UCSD-AML1 (cell line): ENCODE measurements around the gene ATP6V1A.

Experiments
- DNase-seq: peaks from one replicate; lab custom pipeline; 2025; ENCODE audit not compliant: unreplicated experiment; lab: John Stamatoyannopoulos, UW

The ATP6V1A gene

GRCh38 chr3:113746548-113747282 is at the start of gene ATP6V1A:
TSS of gene ATP6V1A (plus strand) at chr3:113747035. CDS start at chr3:113778754, 31,719 bp downstream.
- DNase-seq, result peak; percentile 85

- no peak for DNase-seq
Observed at GRCh38 chr3:113697500-113698090, 49.2 kb upstream of the ATP6V1A start.

GRCh38 chr3:113698213-113698742 is 48.6 kb upstream of the ATP6V1A start:
- DNase-seq, result no peak

- DNase-seq, result no peak
Observed at GRCh38 chr3:113698956-113699355, 47.9 kb upstream of the ATP6V1A start.

- no peak for DNase-seq
Observed at GRCh38 chr3:113707835-113708234, 39.0 kb upstream of the ATP6V1A start.

GRCh38 chr3:113712129-113712528 is 34.7 kb upstream of the ATP6V1A start:
- DNase-seq, result no peak

GRCh38 chr3:113714702-113715101 is 32.1 kb upstream of the ATP6V1A start:
- DNase-seq, result no peak

- no peak for DNase-seq
Observed at GRCh38 chr3:113717308-113717707, 29.5 kb upstream of the ATP6V1A start.

GRCh38 chr3:113717818-113718217 is 29.0 kb upstream of the ATP6V1A start:
- no peak for DNase-seq

GRCh38 chr3:113719294-113719693 is 27.5 kb upstream of the ATP6V1A start:
- DNase-seq, result no peak

- no peak for DNase-seq
Observed at GRCh38 chr3:113719758-113720157, 27.1 kb upstream of the ATP6V1A start.

- no peak for DNase-seq
Observed at GRCh38 chr3:113721636-113722035, 25.2 kb upstream of the ATP6V1A start.

- no peak for DNase-seq
Observed at GRCh38 chr3:113728661-113729060, 18.2 kb upstream of the ATP6V1A start.

GRCh38 chr3:113730550-113730949 is 16.3 kb upstream of the ATP6V1A start:
- no peak for DNase-seq

- DNase-seq, result no peak
Observed at GRCh38 chr3:113731694-113732093, 15.1 kb upstream of the ATP6V1A start.

- peak; percentile 14 for DNase-seq
Observed at GRCh38 chr3:113736548-113737089, 10.2 kb upstream of the ATP6V1A start.

GRCh38 chr3:113741086-113741485 is 5.7 kb upstream of the ATP6V1A start:
- DNase-seq, result no peak

GRCh38 chr3:113741620-113742019 is 5.2 kb upstream of the ATP6V1A start:
- DNase-seq, result no peak

GRCh38 chr3:113743006-113743630 is 3.7 kb upstream of the ATP6V1A start:
- DNase-seq, result no peak

GRCh38 chr3:113744941-113745755 is 1.7 kb upstream of the ATP6V1A start:
- peak; percentile 64 for DNase-seq
